ENCODE data around the gene ZFHX3.

DNA sequence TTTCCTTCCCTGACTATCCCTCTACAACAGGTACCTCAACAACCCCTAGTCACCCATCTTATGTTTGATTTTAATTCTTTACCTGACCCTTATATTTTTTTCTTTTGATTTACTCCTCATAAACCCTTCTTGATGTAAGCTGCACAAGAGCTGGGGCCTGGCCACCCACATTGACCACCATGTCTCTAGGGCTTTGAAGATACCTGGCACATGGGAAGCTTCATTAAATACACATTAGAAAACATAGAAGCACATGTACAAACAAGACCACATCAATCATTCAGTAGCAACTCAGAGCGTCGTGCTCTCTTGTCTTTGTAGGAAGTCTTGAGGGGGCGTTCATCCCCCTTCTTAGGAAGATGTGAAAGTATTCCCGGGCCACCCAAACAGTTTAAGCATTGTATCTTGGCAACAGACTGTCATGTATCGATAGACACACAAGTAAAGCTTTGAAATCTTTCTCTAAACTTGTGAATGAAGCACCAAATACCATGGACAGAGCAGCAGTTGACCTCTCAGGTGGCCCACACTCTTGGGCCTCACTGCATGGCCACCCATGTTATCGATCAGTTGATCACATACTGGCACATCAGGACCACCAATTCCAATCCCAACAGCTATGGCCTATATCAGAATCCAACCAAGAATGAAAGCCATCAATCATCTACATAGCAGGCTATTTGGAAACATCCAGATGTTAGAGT is 183.6 kb downstream of the ZFHX3 start:
- TF ChIP-seq, protein P1, sequence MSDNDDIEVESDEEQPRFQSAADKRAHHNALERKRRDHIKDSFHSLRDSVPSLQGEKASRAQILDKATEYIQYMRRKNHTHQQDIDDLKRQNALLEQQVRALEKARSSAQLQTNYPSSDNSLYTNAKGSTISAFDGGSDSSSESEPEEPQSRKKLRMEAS (IDR thresholded peaks at IDR 0.05) = no peak
- TF ChIP-seq SP1 (IDR thresholded peaks at IDR 0.05) (no peak), JUND (IDR thresholded peaks at IDR 0.05) (no peak), RAD21 (IDR thresholded peaks at IDR 0.05) (no peak), FOXA1 (IDR thresholded peaks at IDR 0.05) (no peak), GABPA (IDR thresholded peaks at IDR 0.05 in 1 of 2, conservative IDR thresholded peaks at IDR 0.05 in 1 of 2) (no peak), YY1 (IDR thresholded peaks at IDR 0.05) (no peak)
- TF ChIP-seq, protein P2, sequence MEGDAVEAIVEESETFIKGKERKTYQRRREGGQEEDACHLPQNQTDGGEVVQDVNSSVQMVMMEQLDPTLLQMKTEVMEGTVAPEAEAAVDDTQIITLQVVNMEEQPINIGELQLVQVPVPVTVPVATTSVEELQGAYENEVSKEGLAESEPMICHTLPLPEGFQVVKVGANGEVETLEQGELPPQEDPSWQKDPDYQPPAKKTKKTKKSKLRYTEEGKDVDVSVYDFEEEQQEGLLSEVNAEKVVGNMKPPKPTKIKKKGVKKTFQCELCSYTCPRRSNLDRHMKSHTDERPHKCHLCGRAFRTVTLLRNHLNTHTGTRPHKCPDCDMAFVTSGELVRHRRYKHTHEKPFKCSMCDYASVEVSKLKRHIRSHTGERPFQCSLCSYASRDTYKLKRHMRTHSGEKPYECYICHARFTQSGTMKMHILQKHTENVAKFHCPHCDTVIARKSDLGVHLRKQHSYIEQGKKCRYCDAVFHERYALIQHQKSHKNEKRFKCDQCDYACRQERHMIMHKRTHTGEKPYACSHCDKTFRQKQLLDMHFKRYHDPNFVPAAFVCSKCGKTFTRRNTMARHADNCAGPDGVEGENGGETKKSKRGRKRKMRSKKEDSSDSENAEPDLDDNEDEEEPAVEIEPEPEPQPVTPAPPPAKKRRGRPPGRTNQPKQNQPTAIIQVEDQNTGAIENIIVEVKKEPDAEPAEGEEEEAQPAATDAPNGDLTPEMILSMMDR (IDR thresholded peaks at IDR 0.05; ENCODE audit: low read depth, low read length, missing input control) = no peak
- TF ChIP-seq, protein P3, sequence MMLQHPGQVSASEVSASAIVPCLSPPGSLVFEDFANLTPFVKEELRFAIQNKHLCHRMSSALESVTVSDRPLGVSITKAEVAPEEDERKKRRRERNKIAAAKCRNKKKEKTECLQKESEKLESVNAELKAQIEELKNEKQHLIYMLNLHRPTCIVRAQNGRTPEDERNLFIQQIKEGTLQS (IDR thresholded peaks at IDR 0.05) = no peak

All from liver (tissue), 3 donors.